GM18511 (cell line): ENCODE data around the gene AP3S2.
"Not testable (repeated sequence)": the region's sequence is repeated elsewhere in the genome, so short reads cannot be mapped to it uniquely, and the experiment has no call there.

Experiments
- ATAC-seq: cut with Tn5 transposase; IDR thresholded peaks from one replicate; pipeline ENCODE4 v1.9.1; 2021; ENCODE audit warnings: mild to moderate bottlenecking, moderate library complexity; ENCODE audit not compliant: unreplicated experiment

The AP3S2 gene

GRCh38 chr15:89904519-89904918 is 10.7 kb upstream of the AP3S2 start:
- ATAC-seq, result no peak

- no peak for ATAC-seq
Measured at GRCh38 chr15:89903858-89904130, 10.0 kb upstream of the AP3S2 start.

- ATAC-seq, result no peak
Measured at GRCh38 chr15:89903015-89903857, 9.4 kb upstream of the AP3S2 start.

- ATAC-seq, result no peak
Measured at GRCh38 chr15:89900849-89901248, 7.1 kb upstream of the AP3S2 start.

DNA sequence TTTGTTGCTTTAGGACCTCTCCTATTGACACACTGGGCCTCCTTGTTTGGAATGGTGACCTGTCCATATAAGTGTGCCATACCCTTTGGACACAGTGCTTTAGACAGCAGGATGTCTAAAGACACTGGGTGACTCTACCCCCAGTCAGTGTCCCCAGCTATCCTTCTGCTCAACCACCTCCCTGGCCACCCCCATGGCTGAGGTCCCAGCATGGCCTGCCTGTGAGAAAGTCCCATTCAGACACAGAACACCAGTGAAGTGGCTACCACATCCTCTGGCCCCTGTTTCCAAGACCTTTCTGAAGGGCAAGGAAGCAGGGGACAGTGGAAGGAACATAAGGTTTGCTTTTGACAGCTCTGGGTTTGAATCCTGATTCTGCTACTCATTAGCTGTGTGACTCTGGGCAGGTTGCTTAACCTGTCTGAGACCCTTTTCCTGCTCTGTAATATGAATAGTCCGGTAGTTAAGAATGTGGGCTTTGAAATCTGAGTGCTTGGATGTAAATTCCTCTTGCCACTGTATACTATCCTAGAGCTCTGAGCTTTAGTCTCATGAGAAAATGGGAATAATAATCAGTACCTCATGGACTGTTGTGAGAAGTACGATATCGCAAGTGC is 6.3 kb upstream of the AP3S2 start:
- ATAC-seq, result no peak

- no peak for ATAC-seq
Measured at GRCh38 chr15:89899295-89899945, 5.6 kb upstream of the AP3S2 start.

DNA sequence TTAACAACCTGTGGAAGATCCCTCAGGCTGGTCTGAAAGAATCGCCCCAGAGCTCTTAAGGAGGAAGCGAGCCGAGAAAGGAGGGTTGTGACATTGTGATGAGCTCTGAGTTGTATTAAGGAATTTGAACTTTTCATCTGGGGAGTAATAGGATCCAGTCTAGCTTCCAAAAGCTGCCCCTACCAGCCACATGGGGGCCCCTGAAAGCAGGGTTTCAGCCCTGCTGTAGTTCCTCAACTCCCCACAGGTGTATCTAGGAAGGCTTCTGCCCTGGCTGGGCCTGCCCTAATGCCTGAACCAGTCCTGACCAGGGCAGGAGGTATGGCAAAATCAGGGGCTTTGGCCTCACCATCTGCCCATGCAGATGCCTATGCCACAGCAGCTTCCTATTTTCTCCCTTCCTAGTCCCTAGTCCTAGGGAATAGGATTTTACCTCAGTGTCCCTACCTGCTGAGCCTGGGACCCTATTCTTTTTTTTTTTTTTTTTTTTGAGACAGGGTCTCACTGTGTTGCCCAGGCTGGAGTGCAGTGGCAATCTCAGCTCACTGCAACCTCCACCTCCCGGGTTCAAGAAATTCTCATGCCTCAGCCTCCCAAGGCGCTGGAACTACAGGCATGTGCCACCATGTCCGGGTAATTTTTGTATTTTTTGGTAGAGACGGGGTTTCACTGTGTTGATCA is 5.0 kb upstream of the AP3S2 start:
- peak; percentile 51 for ATAC-seq

GRCh38 chr15:89898146-89898545 is 4.4 kb upstream of the AP3S2 start:
- no peak for ATAC-seq

DNA sequence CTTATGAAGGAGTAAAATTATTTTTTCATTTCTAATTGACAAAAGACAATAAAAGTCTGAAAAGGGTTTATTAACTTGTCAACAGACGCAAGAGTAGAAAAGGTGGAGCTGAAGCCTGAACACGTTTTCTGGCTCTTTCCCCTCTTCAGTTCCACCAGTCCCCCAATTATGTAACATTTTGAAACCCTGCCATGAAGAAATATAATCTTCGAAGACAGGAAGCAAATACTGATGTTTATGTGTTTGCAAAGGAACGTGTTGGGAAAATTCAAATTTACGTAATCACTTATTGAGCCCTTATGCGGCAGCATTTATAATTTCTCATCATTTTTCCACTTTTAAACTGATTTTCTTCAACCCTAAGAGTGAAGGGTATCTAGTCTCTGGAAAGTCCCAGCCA is 767 bp downstream of the AP3S2 start:
- ATAC-seq, result no peak

DNA sequence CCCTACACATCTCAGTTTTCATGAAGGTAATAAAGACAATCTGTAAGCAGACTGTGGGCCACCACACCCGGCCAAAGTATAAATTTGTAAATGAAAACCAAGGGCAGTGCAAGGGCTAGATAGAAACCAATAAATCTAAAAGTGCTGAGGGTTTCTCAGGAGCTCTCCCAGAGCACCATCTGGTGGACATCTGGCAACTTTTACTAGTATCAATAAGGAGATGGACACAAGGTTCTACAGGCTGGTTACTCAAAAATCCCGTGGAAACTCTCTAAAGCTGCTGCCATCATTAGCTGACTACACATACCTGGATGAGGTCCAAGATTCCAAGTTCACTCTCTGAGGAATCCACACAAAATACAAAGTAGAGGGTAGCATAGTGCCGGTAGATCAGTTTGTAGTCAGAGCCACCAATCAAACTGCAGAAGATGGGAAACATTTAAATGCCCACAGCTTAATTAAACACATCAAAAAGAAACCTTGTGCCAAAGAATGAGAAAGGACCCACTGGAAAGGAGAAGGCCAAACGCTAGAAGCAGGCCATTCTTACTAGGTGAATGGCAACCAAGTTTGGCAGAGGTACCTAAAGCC is 5.5 kb downstream of the AP3S2 start:
- no peak for ATAC-seq

DNA sequence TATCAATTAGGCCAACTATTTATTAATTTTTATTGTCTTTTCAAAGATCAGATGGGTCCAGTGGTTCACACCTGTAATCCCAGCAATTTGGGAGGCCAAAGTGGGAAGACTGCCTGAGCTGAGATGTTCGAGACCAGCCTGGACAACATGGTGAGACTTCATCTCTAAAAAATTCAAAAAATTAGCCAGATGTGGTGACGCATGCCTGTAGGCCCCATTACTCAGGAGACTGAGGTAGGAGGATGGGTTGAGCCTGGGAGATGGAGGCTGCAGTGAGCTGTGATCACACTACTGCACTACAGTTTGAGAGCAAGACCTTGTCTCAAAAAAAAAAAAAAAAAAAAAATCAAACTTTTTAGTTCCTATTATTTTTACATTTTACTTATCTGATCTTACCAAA is 8.2 kb downstream of the AP3S2 start:
- no peak for ATAC-seq

DNA sequence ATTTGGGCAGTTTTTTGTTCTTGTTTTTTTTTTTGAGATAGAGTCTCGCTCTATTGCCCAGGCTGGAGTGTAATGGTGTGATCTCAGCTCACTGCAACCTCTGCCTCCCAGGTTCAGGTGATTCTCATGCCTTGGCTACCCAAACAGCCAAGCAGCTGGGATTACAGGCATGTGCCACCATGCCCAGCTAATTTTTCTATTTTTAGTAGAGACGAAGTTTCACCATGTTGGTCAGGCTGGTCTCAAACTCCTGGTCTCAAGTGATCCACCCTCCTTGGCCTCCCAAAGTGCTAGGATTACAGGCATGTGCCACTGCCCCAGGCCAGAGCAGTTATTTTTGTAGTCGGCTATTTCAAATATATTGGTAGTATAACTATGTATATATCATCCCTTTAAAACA is 8.6 kb downstream of the AP3S2 start:
- ATAC-seq, result not testable (repeated sequence)

GRCh38 chr15:89883518-89883917 is 10.3 kb downstream of the AP3S2 start:
- ATAC-seq, result no peak

DNA sequence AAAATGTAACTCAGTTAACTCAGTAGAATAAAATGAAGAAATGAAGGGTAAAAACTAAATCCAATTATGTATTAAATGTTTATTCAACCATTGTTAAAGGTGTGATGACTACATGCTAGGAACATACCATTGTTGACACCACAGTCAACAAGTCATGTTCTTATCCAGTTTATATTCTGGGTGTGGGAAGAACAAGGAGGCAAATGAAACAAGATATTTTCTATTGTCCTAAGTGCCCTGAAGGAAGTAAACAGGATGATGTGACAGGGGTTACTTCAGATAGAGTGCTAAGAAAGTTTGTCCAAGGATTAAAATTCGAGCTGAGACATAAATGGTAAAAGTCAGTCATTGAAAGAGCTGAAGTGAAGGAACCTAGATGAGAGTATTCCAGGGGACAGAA is 13.1 kb downstream of the AP3S2 start:
- ATAC-seq, result no peak

DNA sequence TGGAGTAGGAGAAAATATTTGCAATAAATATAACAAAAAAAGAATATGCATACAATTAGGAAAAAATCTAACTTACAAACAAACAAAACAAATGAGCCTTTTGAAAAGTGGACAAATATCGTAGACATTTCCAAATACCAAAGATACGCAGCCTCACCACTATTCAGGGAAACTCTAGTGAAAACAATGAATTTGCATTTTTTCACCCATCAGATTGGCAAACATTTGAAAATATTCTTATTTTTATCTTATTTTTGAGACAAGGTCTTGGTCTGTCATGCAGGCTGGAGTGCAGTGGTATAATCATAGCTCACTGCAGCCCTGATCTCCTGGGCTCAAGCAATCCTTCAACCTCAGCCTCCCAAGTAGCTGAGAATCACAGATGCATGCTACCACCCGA is 15.5 kb downstream of the AP3S2 start:
- ATAC-seq, result no peak

GRCh38 chr15:89877083-89877425 is 16.7 kb downstream of the AP3S2 start:
- no peak for ATAC-seq

GRCh38 chr15:89876396-89877082 is 17.3 kb downstream of the AP3S2 start:
- ATAC-seq, result no peak

DNA sequence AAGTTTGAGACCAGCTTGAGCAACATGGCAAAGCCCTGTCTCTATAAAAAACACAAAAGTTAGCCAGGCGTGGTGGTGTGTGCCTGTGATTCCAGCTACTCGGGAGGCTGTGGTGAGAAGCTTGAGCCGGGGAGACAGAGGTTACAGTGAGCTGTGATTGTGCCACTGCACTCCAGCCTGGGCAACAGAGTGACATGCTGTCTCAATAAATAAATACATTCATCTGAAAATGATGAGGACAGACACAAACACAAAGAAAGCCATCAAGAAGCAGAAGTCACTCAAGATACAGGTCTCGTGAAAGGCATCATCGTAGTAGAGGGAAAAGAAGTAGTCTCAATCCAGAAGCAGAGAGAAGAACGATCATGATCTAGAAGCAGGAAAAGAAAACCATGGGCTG is 18.1 kb downstream of the AP3S2 start:
- ATAC-seq, result no peak

GRCh38 chr15:89874926-89875564 is 18.7 kb downstream of the AP3S2 start:
- peak; percentile 77 for ATAC-seq

DNA sequence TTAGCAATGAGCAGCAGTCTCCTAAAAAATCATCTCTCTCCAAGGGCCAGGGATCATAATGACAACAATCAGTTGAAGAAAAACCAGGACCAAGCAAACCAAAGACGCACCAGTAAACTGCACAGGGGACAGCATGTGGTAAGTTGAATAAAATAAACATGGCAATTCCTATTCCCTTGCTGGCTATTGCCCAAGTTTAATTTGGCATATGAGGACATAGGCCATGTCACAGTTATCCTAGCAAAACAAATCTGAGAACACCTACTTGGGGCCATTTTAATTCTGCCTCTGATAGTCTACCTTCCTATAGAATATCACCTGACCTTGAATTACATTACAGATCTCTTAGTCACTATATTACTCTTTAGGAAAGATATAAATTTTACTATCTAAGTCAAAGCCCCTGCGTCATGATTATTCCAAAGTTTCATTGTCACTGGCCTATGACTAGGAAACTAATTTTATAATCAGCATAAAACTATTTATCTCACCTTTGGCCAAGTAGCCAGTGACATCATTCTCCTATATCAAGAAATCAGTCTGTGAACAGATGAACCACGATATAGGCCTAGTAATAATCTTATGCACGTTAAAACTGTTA is 23.0 kb downstream of the AP3S2 start:
- ATAC-seq, result no peak
